GM23338 (cell line): ENCODE results near the gene SPINT2. TPM values are rescaled to one million over a fixed set of nuclear protein-coding genes. Genes with fewer than 3 reads are reported as not detected.

Experiments
- ATAC-seq: fragments of 200-7000 bp; cut with Tn5 transposase; 3 replicates; pipeline ENCODE4 v1.9.1; 2020
- DNase-seq: peaks from one replicate; pipeline ENCODE4 v3.0.0-alpha.2; 2015; ENCODE audit warnings: low spot score
- H2AFZ ChIP-seq: fragments of 200-600 bp; sonication (generic); 2 replicates; pipeline ENCODE4 v1.8.0; 2016; ENCODE audit warnings: antibody characterized with exemption, mild to moderate bottlenecking, moderate library complexity
- H3F3A ChIP-seq: fragments of 200-600 bp; sonication (generic); replicated peaks from 2 replicates; pipeline ENCODE4 v1.8.0; 2017; ENCODE audit warnings: antibody characterized with exemption, mixed run types, low read depth
- H3K27ac ChIP-seq: fragments of 200-600 bp; sonication (generic); 2 replicates; pipeline ENCODE4 v1.6.1; 2016; ENCODE audit warnings: low read depth
- H3K27me3 ChIP-seq: fragments of 200-600 bp; sonication (generic); 2 replicates; pipeline ENCODE4 v1.8.0; 2016; ENCODE audit warnings: mild to moderate bottlenecking, mixed run types, moderate library complexity; ENCODE audit not compliant: insufficient read depth
- H3K36me3 ChIP-seq: fragments of 200-600 bp; sonication (generic); 2 replicates; pipeline ENCODE4 v1.8.0; 2016; ENCODE audit warnings: mild to moderate bottlenecking; ENCODE audit not compliant: insufficient read depth
- H3K4me1 ChIP-seq: fragments of 200-600 bp; sonication (generic); 2 replicates; pipeline ENCODE4 v1.8.0; 2016; ENCODE audit warnings: mild to moderate bottlenecking, moderate library complexity; ENCODE audit not compliant: insufficient read depth
- H3K4me2 ChIP-seq: fragments of 200-600 bp; sonication (generic); 2 replicates; pipeline ENCODE4 v1.7.1; 2017; ENCODE audit warnings: mixed run types
- H3K4me3 ChIP-seq: fragments of 200-600 bp; sonication (generic); 2 replicates; pipeline ENCODE4 v1.6.1; 2016; ENCODE audit warnings: mixed run types
- H3K79me2 ChIP-seq: fragments of 200-600 bp; sonication (generic); replicated peaks from 2 replicates; pipeline ENCODE4 v1.8.0; 2017; ENCODE audit warnings: mild to moderate bottlenecking; ENCODE audit not compliant: insufficient read depth
- H3K9me2 ChIP-seq: fragments of 200-600 bp; sonication (generic); 2 replicates; pipeline ENCODE4 v1.8.0; 2017; ENCODE audit not compliant: insufficient read depth
- H4K20me1 ChIP-seq: fragments of 200-600 bp; sonication (generic); replicated peaks from 2 replicates; pipeline ENCODE4 v1.8.0; 2017; ENCODE audit warnings: mild to moderate bottlenecking; ENCODE audit not compliant: insufficient read depth
- H3K27ac Mint-ChIP-seq: 2 replicates; pipeline ENCODE4 v1.8.0; 2020; ENCODE audit warnings: inconsistent platforms, mild to moderate bottlenecking, moderate library complexity, mixed read lengths
- H3K27me3 Mint-ChIP-seq: 3 replicates; pipeline ENCODE4 v1.8.0; 2022; ENCODE audit warnings: low read depth, mild to moderate bottlenecking, moderate library complexity, mixed read lengths, inconsistent platforms; ENCODE audit not compliant: insufficient read depth, poor library complexity
- H3K36me3 Mint-ChIP-seq: 3 replicates; pipeline ENCODE4 v1.8.0; 2021; ENCODE audit warnings: low read depth, mild to moderate bottlenecking, inconsistent platforms, moderate library complexity, mixed read lengths
- H3K4me1 Mint-ChIP-seq: 3 replicates; pipeline ENCODE4 v1.8.0; 2020; ENCODE audit warnings: mild to moderate bottlenecking, inconsistent platforms, mixed read lengths
- H3K4me3 Mint-ChIP-seq: 3 replicates; pipeline ENCODE4 v1.8.0; 2021; ENCODE audit warnings: moderate library complexity, mild to moderate bottlenecking, inconsistent platforms, mixed read lengths
- H3K9me3 Mint-ChIP-seq: 3 replicates; pipeline ENCODE4 v1.8.0; 2020; ENCODE audit warnings: moderate library complexity, mild to moderate bottlenecking, inconsistent platforms, mixed read lengths
- ETS1 ChIP-seq: IDR thresholded peaks from 2 replicates; pipeline ENCODE4 v1.6.1; 2016; ENCODE audit warnings: antibody characterized with exemption
- EZH2 ChIP-seq: fragments of 200-600 bp; sonication (generic); IDR thresholded peaks from one replicate; pipeline ENCODE4 v1.8.0; 2017; ENCODE audit warnings: antibody characterized with exemption, mild to moderate bottlenecking, low read depth; ENCODE audit not compliant: unreplicated experiment
- NANOG ChIP-seq: IDR thresholded peaks from 2 replicates; pipeline ENCODE4 v1.6.1; 2016; ENCODE audit warnings: antibody characterized with exemption, borderline replicate concordance
- REST ChIP-seq: IDR thresholded peaks from one replicate; pipeline ENCODE4 v1.6.1; 2018; ENCODE audit warnings: antibody characterized with exemption; ENCODE audit not compliant: unreplicated experiment
- STAT1 ChIP-seq: IDR thresholded peaks from one replicate; pipeline ENCODE4 v1.6.1; 2016; ENCODE audit warnings: antibody characterized with exemption; ENCODE audit not compliant: unreplicated experiment
- ZNF114 ChIP-seq: fragments of 250-450 bp; sonication (Bioruptor Pico); IDR thresholded peaks from 2 replicates; pipeline ENCODE4 v1.5.0; 2020; ENCODE audit warnings: mild to moderate bottlenecking, moderate library complexity
- ZNF331 ChIP-seq: fragments of 250-450 bp; sonication (Bioruptor Pico); IDR thresholded peaks from 2 replicates; pipeline ENCODE4 v1.5.0; 2020; ENCODE audit warnings: low read depth, mild to moderate bottlenecking, moderate library complexity
- ZNF462 ChIP-seq: fragments of 250-450 bp; sonication (Bioruptor Pico); IDR thresholded peaks from 2 replicates; pipeline ENCODE4 v1.5.0; 2020; ENCODE audit warnings: mild to moderate bottlenecking, moderate library complexity
- polyA plus RNA-seq: library from polyadenylated mRNA; unstranded; fragments of >200 nt; fragmentation: Nextera tagmentation; extraction: Ambion mirVana; gene quantifications from 2 replicates; pipeline ENCODE4 v1.2.1, GENCODE V29; 2016
- total RNA-seq: library from RNA; depleted of rRNA; stranded (reverse); fragments of >200 nt; shearing (Covaris generic); gene quantifications from 2 replicates; pipeline ENCODE4 v1.2.3, GENCODE V29; 2014

Gene SPINT2
- total and polyA plus RNA-seq, 2 experiments from 2014 or later: 319 to 468 TPM

- no peak for TF ChIP-seq REST
Observed at GRCh38 chr19:38265921-38266429, 1.6 kb downstream of the SPINT2 start (continued).

- Histone ChIP-seq H3K4me3 (peak overlapping the region; percentile 96; the same call in 1 of the 2 replicates), H2AFZ (no peak overlapping the region)
Observed at GRCh38 chr19:38266981-38267597, 2.7 kb downstream of the SPINT2 start.

More at GRCh38 chr19:38266981-38267597, 2.7 kb downstream of the SPINT2 start:
- peaks cover 56% of the 10 kb centered on the region for H3K4me1 Mint-ChIP-seq
- peaks cover 31% of the 10 kb centered on the region for H3F3A ChIP-seq
- ATAC-seq (no peak), DNase-seq (no peak)
- no peaks in the 10 kb centered on the region for H3K9me3 Mint-ChIP-seq
- peak overlapping the region; percentile 98; the same call in 1 of the 2 replicates for H3K27ac ChIP-seq
- H3K36me3 Mint-ChIP-seq: peaks cover 5% of the 10 kb centered on the region; the same call in 2 of the 3 replicates
- H3K4me3 Mint-ChIP-seq: peak overlapping the region; percentile 95
- no peaks in the 10 kb centered on the region for H3K9me2 ChIP-seq
- H3K4me2 ChIP-seq: peak overlapping the region; percentile 99
- H3K79me2 ChIP-seq: peaks cover 73% of the 10 kb centered on the region
- TF ChIP-seq ETS1: no peak
- TF ChIP-seq REST: no peak
- TF ChIP-seq EZH2: no peak
- TF ChIP-seq ZNF331 (CRISPR knock-in tag): no peak
- TF ChIP-seq NANOG: no peak
- TF ChIP-seq ZNF462 (CRISPR knock-in tag): no peak
- TF ChIP-seq STAT1: no peak
- no peak for TF ChIP-seq ZNF114 (CRISPR knock-in tag)
- peaks cover 55% of the 10 kb centered on the region for H3K4me1 ChIP-seq
- H3K27me3 Mint-ChIP-seq: peaks cover 20% of the 10 kb centered on the region
- peak overlapping the region; percentile 87 for H3K27ac Mint-ChIP-seq
- no peaks in the 10 kb centered on the region for H3K36me3 ChIP-seq
- H4K20me1 ChIP-seq: peaks cover 45% of the 10 kb centered on the region
- H3K27me3 ChIP-seq: no peaks in the 10 kb centered on the region
